Neural progenitor cell (in vitro differentiated cells): ENCODE measurements around the gene SLC18A3. TPM values are rescaled to one million over a fixed set of nuclear protein-coding genes. Genes with fewer than 3 reads are reported as not detected.

Source experiments
- DNase-seq: peaks from one replicate; pipeline ENCODE4 v3.0.0-alpha.2; 2016; ENCODE audit warnings: low spot score
- H2AFZ ChIP-seq: fragments of 200-600 bp; sonication (generic); replicated peaks from 2 replicates; pipeline ENCODE4 v1.6.1; 2016; ENCODE audit warnings: antibody characterized with exemption
- H3F3A ChIP-seq: fragments of 200-600 bp; sonication (generic); 2 replicates; pipeline ENCODE4 v1.6.1; 2016; ENCODE audit warnings: antibody characterized with exemption, low read depth
- H3K27ac ChIP-seq: fragments of 200-600 bp; sonication (generic); 2 replicates; pipeline ENCODE4 v1.5.1; 2016; ENCODE audit warnings: mild to moderate bottlenecking
- H3K27me3 ChIP-seq: fragments of 200-600 bp; sonication (generic); 2 replicates; pipeline ENCODE4 v1.6.1; 2016; ENCODE audit warnings: mild to moderate bottlenecking, moderate library complexity
- H3K36me3 ChIP-seq: fragments of 200-600 bp; sonication (generic); 2 replicates; pipeline ENCODE4 v1.5.1; 2016
- H3K4me1 ChIP-seq: fragments of 200-600 bp; sonication (generic); 2 replicates; pipeline ENCODE4 v1.6.1; 2016; ENCODE audit warnings: mixed run types
- H3K4me2 ChIP-seq: fragments of 200-600 bp; sonication (generic); 2 replicates; pipeline ENCODE4 v1.6.1; 2016
- H3K4me3 ChIP-seq: fragments of 200-600 bp; sonication (generic); 2 replicates; pipeline ENCODE4 v1.5.1; 2016
- H3K79me2 ChIP-seq: fragments of 200-600 bp; sonication (generic); 2 replicates; pipeline ENCODE4 v1.6.1; 2016; ENCODE audit warnings: low read depth
- H3K9ac ChIP-seq: fragments of 200-600 bp; sonication (generic); 2 replicates; pipeline ENCODE4 v1.6.1; 2016
- H3K9me3 ChIP-seq: fragments of 200-600 bp; sonication (generic); 2 replicates; pipeline ENCODE4 v1.5.1; 2016; ENCODE audit warnings: low read depth
- H4K20me1 ChIP-seq: fragments of 200-600 bp; sonication (generic); 2 replicates; pipeline ENCODE4 v1.6.1; 2016; ENCODE audit warnings: low read depth
- H3K27ac Mint-ChIP-seq: 3 replicates; pipeline ENCODE4 v1.8.0; 2021; ENCODE audit warnings: mixed read lengths
- H3K27me3 Mint-ChIP-seq: 2 replicates; pipeline ENCODE4 v1.8.0; 2022; ENCODE audit warnings: low read depth, mild to moderate bottlenecking, inconsistent platforms, moderate library complexity, mixed read lengths; ENCODE audit not compliant: insufficient read depth
- H3K36me3 Mint-ChIP-seq: 3 replicates; pipeline ENCODE4 v1.8.0; 2021; ENCODE audit warnings: mixed read lengths
- H3K4me1 Mint-ChIP-seq: 3 replicates; pipeline ENCODE4 v1.8.0; 2021; ENCODE audit warnings: mixed read lengths
- H3K4me3 Mint-ChIP-seq: 3 replicates; pipeline ENCODE4 v1.8.0; 2021; ENCODE audit warnings: mild to moderate bottlenecking, moderate library complexity, mixed read lengths
- H3K9me3 Mint-ChIP-seq: 3 replicates; pipeline ENCODE4 v1.8.0; 2020; ENCODE audit warnings: mixed read lengths
- CTCF ChIP-seq: fragments of 200-600 bp; sonication (generic); IDR thresholded peaks from 2 replicates; pipeline ENCODE4 v1.5.1; 2017; ENCODE audit warnings: antibody characterized with exemption, mild to moderate bottlenecking
- EZH2 ChIP-seq: fragments of 200-600 bp; sonication (generic); IDR thresholded peaks from 2 replicates; pipeline ENCODE4 v1.6.1; 2017; ENCODE audit warnings: antibody characterized with exemption, mild to moderate bottlenecking, moderate library complexity
- EZH2phosphoT487 ChIP-seq: fragments of 200-600 bp; sonication (generic); IDR thresholded peaks from 2 replicates; pipeline ENCODE4 v1.6.1; 2017; ENCODE audit warnings: antibody characterized with exemption
- total RNA-seq: library from RNA; depleted of rRNA; stranded (reverse); fragments of >200 nt; gene quantifications from 2 replicates; pipeline ENCODE4 v1.2.3, GENCODE V29; 2015; ENCODE audit warnings: low replicate concordance

SLC18A3 gene
- total RNA-seq, 1 donor from 2014 or later, result not detected

GRCh38 chr10:49615721-49616120, 5.6 kb downstream of the SLC18A3 start:
- H3K9me3 ChIP-seq, result no peaks in the 10 kb centered on the region
- Mint-ChIP-seq H3K27me3 (peaks cover 74% of the 10 kb centered on the region), H3K9me3 (no peaks in the 10 kb centered on the region), H3K36me3 (no peaks in the 10 kb centered on the region), H3K27ac (no peak overlapping the region), H3K4me1 (peaks cover 25% of the 10 kb centered on the region), H3K4me3 (no peak overlapping the region)
- H4K20me1 ChIP-seq, result peaks cover 40% of the 10 kb centered on the region
- H3K36me3 ChIP-seq, result no peaks in the 10 kb centered on the region
- no peaks in the 10 kb centered on the region for H3F3A ChIP-seq
- no peak overlapping the region for H3K4me2 ChIP-seq
- TF ChIP-seq CTCF (no peak), EZH2phosphoT487 (no peak), EZH2 (no peak)
- H3K27ac ChIP-seq, result no peak overlapping the region
- H2AFZ ChIP-seq, result no peak overlapping the region
- no peak overlapping the region for H3K4me3 ChIP-seq
- no peak for DNase-seq
- no peak overlapping the region for H3K9ac ChIP-seq
- H3K27me3 ChIP-seq, result peaks cover 92% of the 10 kb centered on the region
- no peaks in the 10 kb centered on the region for H3K79me2 ChIP-seq
- H3K4me1 ChIP-seq, result peaks cover 11% of the 10 kb centered on the region

GRCh38 chr10:49616421-49617101, 6.5 kb downstream of the SLC18A3 start:
- no peak for DNase-seq
- Mint-ChIP-seq H3K27ac (no peak overlapping the region), H3K9me3 (no peaks in the 10 kb centered on the region), H3K4me1 (peaks cover 22% of the 10 kb centered on the region), H3K36me3 (no peaks in the 10 kb centered on the region), H3K4me3 (no peak overlapping the region), H3K27me3 (peaks cover 66% of the 10 kb centered on the region)
- Histone ChIP-seq H3F3A (no peaks in the 10 kb centered on the region), H3K4me1 (peaks cover 11% of the 10 kb centered on the region), H3K9ac (no peak overlapping the region), H3K4me3 (no peak overlapping the region), H2AFZ (no peak overlapping the region), H3K4me2 (no peak overlapping the region), H3K9me3 (no peaks in the 10 kb centered on the region), H3K27ac (no peak overlapping the region), H4K20me1 (peaks cover 31% of the 10 kb centered on the region), H3K27me3 (peaks cover 84% of the 10 kb centered on the region), H3K79me2 (no peaks in the 10 kb centered on the region), H3K36me3 (no peaks in the 10 kb centered on the region)
- TF ChIP-seq EZH2phosphoT487 (no peak), CTCF (peak; percentile 14)

GRCh38 chr10:49617121-49618020, 7.3 kb downstream of the SLC18A3 start:
- H3K27me3 Mint-ChIP-seq, result peaks cover 61% of the 10 kb centered on the region
- H3K4me3 Mint-ChIP-seq, result no peak overlapping the region
- no peak overlapping the region for H3K27ac ChIP-seq
- no peak overlapping the region for H3K4me3 ChIP-seq
- no peak overlapping the region for H2AFZ ChIP-seq
- no peaks in the 10 kb centered on the region for H3K9me3 ChIP-seq
- H3K27me3 ChIP-seq, result peaks cover 76% of the 10 kb centered on the region
- peaks cover 11% of the 10 kb centered on the region for H3K4me1 ChIP-seq
- H3K36me3 ChIP-seq, result no peaks in the 10 kb centered on the region
- peaks cover 23% of the 10 kb centered on the region for H4K20me1 ChIP-seq
- H3K9me3 Mint-ChIP-seq, result no peaks in the 10 kb centered on the region
- H3K4me1 Mint-ChIP-seq, result peaks cover 14% of the 10 kb centered on the region
- H3K4me2 ChIP-seq, result no peak overlapping the region
- no peaks in the 10 kb centered on the region for H3F3A ChIP-seq
- TF ChIP-seq EZH2 (no peak), EZH2phosphoT487 (no peak), CTCF (no peak)
- H3K79me2 ChIP-seq, result no peaks in the 10 kb centered on the region
- H3K9ac ChIP-seq, result no peak overlapping the region
- H3K36me3 Mint-ChIP-seq, result no peaks in the 10 kb centered on the region
- no peak overlapping the region for H3K27ac Mint-ChIP-seq
- DNase-seq, result no peak
